ENCODE results near the gene TIPIN. TPM values are rescaled to one million over a fixed set of nuclear protein-coding genes. Genes with fewer than 3 reads are reported as not detected.

Gene TIPIN
- 10 to 100 TPM in 5 of 6 experiments, 1 to 10 TPM in 1; 7.8 to 15.7 (median 14.4) TPM for total RNA-seq (2021; fragmentation: NEBNext Ultra II Directional; extraction: Animal tissue kit (Norgen Biotek cat#: 25700))
- long read RNA-seq, partial matches to known transcripts = 2 of 9 reads
- long read RNA-seq, other reads (novel, unspliced or antisense) = 3 of 9 reads

- H3K36me3 Mint-ChIP-seq (ENCODE audit: low read depth) = peaks cover 7% of the 10 kb centered on the region; the same call in 1 of the 2 replicates
- TF ChIP-seq, protein P1, sequence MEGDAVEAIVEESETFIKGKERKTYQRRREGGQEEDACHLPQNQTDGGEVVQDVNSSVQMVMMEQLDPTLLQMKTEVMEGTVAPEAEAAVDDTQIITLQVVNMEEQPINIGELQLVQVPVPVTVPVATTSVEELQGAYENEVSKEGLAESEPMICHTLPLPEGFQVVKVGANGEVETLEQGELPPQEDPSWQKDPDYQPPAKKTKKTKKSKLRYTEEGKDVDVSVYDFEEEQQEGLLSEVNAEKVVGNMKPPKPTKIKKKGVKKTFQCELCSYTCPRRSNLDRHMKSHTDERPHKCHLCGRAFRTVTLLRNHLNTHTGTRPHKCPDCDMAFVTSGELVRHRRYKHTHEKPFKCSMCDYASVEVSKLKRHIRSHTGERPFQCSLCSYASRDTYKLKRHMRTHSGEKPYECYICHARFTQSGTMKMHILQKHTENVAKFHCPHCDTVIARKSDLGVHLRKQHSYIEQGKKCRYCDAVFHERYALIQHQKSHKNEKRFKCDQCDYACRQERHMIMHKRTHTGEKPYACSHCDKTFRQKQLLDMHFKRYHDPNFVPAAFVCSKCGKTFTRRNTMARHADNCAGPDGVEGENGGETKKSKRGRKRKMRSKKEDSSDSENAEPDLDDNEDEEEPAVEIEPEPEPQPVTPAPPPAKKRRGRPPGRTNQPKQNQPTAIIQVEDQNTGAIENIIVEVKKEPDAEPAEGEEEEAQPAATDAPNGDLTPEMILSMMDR (IDR thresholded peaks at IDR 0.05) = no peak
- H3K4me1 Mint-ChIP-seq (ENCODE audit: low read depth) = peaks cover 15% of the 10 kb centered on the region
- H3K4me3 Mint-ChIP-seq = peak within 1 kb of the TSS; percentile 93
- peak within 1 kb of the TSS; percentile 91 for H3K27ac Mint-ChIP-seq
- H3K27me3 Mint-ChIP-seq (ENCODE audit: insufficient read depth) = 0 out of 2 replicates have a peak, but pooled peaks cover 1% of the 10 kb centered on the region
- H3K9me3 Mint-ChIP-seq = no peaks in the 10 kb centered on the region
- DNase-seq = peak; percentile 94
Measured at GRCh38 chr15:66356359-66357236, at the start of gene TIPIN. Gene TIPIN, minus strand, starts transcription at chr15:66356685. Its CDS starts 3,738 bp downstream, at chr15:66352947.

DNA sequence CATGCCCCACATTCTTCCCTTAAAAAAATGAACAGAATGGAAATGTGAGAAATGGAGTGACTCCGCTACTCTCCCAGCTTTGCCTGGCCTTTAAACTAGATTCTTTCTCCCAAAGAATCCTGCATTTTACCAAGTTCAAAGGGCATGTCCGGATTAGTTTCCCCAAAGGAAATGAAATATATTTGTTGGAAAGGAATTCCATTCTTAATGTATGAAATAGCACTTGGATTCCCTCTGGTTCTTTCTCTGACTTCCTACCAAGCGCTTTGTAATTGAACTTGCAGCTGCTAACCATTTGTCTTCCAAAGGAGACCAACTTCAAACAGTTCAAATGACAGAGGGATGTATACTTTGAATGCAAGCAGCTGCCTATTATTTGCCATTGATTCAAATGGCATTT, 49.1 kb upstream of the TIPIN start:
- no peaks in the 10 kb centered on the region; the same call in 1 of the 2 replicates for H3K27me3 Mint-ChIP-seq (ENCODE audit: insufficient read depth)
- H3K4me3 Mint-ChIP-seq = no peak overlapping the region
- no peak for DNase-seq
- H3K27ac Mint-ChIP-seq = no peak overlapping the region
- TF ChIP-seq, protein P1 (IDR thresholded peaks at IDR 0.05) = no peak
- H3K9me3 Mint-ChIP-seq = no peaks in the 10 kb centered on the region
- peaks cover 48% of the 10 kb centered on the region for H3K4me1 Mint-ChIP-seq (ENCODE audit: low read depth)
- peaks cover 6% of the 10 kb centered on the region for H3K36me3 Mint-ChIP-seq (ENCODE audit: low read depth)

GRCh38 chr15:66405007-66405406, 48.5 kb upstream of the TIPIN start:
- DNase-seq = no peak

GRCh38 chr15:66404532-66404931, 48.0 kb upstream of the TIPIN start:
- Mint-ChIP-seq H3K27ac (no peak overlapping the region), H3K9me3 (no peaks in the 10 kb centered on the region), H3K4me1 (ENCODE audit: low read depth) (peaks cover 47% of the 10 kb centered on the region), H3K36me3 (ENCODE audit: low read depth) (peaks cover 6% of the 10 kb centered on the region), H3K4me3 (no peak overlapping the region), H3K27me3 (ENCODE audit: insufficient read depth) (no peaks in the 10 kb centered on the region; the same call in 1 of the 2 replicates)
- TF ChIP-seq, protein P1 (IDR thresholded peaks at IDR 0.05) = no peak
- DNase-seq = no peak

More at GRCh38 chr15:66405007-66405406, 48.5 kb upstream of the TIPIN start:
- H3K27ac Mint-ChIP-seq = no peak overlapping the region
- H3K4me3 Mint-ChIP-seq = no peak overlapping the region
- H3K36me3 Mint-ChIP-seq (ENCODE audit: low read depth) = peaks cover 6% of the 10 kb centered on the region
- no peaks in the 10 kb centered on the region for H3K9me3 Mint-ChIP-seq
- TF ChIP-seq, protein P1 (IDR thresholded peaks at IDR 0.05) = no peak
- no peaks in the 10 kb centered on the region; the same call in 1 of the 2 replicates for H3K27me3 Mint-ChIP-seq (ENCODE audit: insufficient read depth)
- peaks cover 50% of the 10 kb centered on the region for H3K4me1 Mint-ChIP-seq (ENCODE audit: low read depth)

- no peak overlapping the region for H3K4me3 Mint-ChIP-seq
- TF ChIP-seq, protein P1 (IDR thresholded peaks at IDR 0.05) = no peak
- no peaks in the 10 kb centered on the region for H3K9me3 Mint-ChIP-seq
- DNase-seq = no peak
- peaks cover 47% of the 10 kb centered on the region for H3K4me1 Mint-ChIP-seq (ENCODE audit: low read depth)
- H3K27ac Mint-ChIP-seq = no peak overlapping the region
- peaks cover 6% of the 10 kb centered on the region for H3K36me3 Mint-ChIP-seq (ENCODE audit: low read depth)
- no peaks in the 10 kb centered on the region; the same call in 1 of the 2 replicates for H3K27me3 Mint-ChIP-seq (ENCODE audit: insufficient read depth)
Measured at GRCh38 chr15:66404122-66404521, 47.6 kb upstream of the TIPIN start.

All from HFFc6 (cell line).